ENCODE measurements around the gene PDXP. TPM values are rescaled to one million over a fixed set of nuclear protein-coding genes. Genes with fewer than 3 reads are reported as not detected.

The PDXP gene
- total RNA-seq, 1 experiment from 2014 or later, result 24.5 TPM

DNA sequence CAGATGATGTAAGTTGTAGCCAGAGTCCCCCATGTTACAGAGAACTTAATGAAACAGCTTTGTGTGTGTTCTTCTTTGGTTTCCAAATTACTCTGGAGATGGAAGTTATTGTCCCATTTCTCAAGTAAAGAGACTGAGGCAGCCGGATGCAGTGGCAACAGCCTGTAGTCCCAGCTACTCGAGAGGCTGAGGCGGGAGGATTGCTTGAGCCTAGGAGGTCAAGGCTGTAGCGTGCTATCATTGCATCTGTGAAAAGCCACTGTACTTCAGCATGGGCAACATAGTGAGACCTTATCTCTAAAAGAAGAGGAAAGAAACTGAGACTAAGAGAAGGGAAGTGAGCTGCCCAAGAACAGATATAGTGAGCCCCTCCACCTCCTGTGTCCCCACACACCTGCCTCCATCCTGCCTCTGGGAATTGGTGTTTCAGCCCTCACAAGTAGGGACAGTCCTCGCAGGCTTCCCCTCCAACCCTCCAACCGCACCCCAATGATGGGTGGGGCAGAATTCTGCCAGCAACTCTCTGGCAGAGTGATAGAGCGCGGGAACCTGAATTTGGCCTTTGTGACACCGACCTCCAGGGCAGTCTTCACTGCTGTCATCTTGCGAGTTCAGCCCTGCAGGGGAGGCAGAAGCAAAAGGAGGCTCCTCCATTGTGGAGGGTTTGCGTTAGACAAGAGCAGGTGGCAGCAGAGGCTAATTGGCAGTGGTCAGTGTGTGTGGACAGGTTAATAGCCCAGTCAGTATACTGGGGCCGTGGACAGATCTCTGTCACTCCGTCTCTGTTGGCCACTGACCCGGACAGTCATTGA lies 1.6 kb downstream of the PDXP start:
- H3K4me1 Mint-ChIP-seq (ENCODE audit: low read depth, unreplicated experiment), result peaks cover 19% of the 10 kb centered on the region
- ChIA-PET POLR2A (interaction anchor here (2.2 kb wide), 1 partner anchor 17 kb away, joined by 7 read pairs; no protein-coding TSS in a partner anchor), CTCF (interaction anchor here (1.5 to 3.9 kb wide), 3 partner anchors 17 to 22 kb away, joined by 12 to 66 read pairs (median 15); no protein-coding TSS in a partner anchor)
- peak overlapping the region; percentile 98 for H3K4me3 ChIP-seq (ENCODE audit: low read depth, low read length)
- no peaks in the 10 kb centered on the region for H3K9me3 ChIP-seq
- no peaks in the 10 kb centered on the region; the same call in 1 of the 2 replicates for H3K36me3 ChIP-seq (ENCODE audit: control insufficient read depth, insufficient read depth, low read length)
- H3K27me3 Mint-ChIP-seq (ENCODE audit: insufficient read depth, unreplicated experiment), result no peaks in the 10 kb centered on the region
- H3K4me1 ChIP-seq, result peaks cover 18% of the 10 kb centered on the region
- peaks cover 26% of the 10 kb centered on the region for H3K36me3 Mint-ChIP-seq (ENCODE audit: insufficient read depth, unreplicated experiment)
- intact Hi-C loops (cut with micrococcal nuclease; ENCODE audit: unreplicated experiment), result loop anchor here (2.0 to 5.0 kb wide), 2 partner anchors 17 to 132 kb away; no protein-coding TSS in a partner anchor
- peak overlapping the region; percentile 89 for H3K4me3 Mint-ChIP-seq (ENCODE audit: unreplicated experiment)
- DNase-seq, result no peak
- no peaks in the 10 kb centered on the region for H3K9me3 Mint-ChIP-seq (ENCODE audit: unreplicated experiment)
- H3K27ac Mint-ChIP-seq (ENCODE audit: unreplicated experiment), result peak overlapping the region; percentile 29
- TF ChIP-seq, protein P1, sequence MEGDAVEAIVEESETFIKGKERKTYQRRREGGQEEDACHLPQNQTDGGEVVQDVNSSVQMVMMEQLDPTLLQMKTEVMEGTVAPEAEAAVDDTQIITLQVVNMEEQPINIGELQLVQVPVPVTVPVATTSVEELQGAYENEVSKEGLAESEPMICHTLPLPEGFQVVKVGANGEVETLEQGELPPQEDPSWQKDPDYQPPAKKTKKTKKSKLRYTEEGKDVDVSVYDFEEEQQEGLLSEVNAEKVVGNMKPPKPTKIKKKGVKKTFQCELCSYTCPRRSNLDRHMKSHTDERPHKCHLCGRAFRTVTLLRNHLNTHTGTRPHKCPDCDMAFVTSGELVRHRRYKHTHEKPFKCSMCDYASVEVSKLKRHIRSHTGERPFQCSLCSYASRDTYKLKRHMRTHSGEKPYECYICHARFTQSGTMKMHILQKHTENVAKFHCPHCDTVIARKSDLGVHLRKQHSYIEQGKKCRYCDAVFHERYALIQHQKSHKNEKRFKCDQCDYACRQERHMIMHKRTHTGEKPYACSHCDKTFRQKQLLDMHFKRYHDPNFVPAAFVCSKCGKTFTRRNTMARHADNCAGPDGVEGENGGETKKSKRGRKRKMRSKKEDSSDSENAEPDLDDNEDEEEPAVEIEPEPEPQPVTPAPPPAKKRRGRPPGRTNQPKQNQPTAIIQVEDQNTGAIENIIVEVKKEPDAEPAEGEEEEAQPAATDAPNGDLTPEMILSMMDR (IDR thresholded peaks at IDR 0.05; ENCODE audit: insufficient read depth in 1 of 2, low read depth in 1 of 2, low read length in 1 of 2, severe bottlenecking in 1 of 2, unreplicated experiment in 1 of 2), result no peak
- BruUV-seq (replicated peaks), result TSS peak; percentile 44
- H3K27me3 ChIP-seq (replicated peaks; ENCODE audit: control insufficient read depth, insufficient read depth, low read length), result no peaks in the 10 kb centered on the region

DNA sequence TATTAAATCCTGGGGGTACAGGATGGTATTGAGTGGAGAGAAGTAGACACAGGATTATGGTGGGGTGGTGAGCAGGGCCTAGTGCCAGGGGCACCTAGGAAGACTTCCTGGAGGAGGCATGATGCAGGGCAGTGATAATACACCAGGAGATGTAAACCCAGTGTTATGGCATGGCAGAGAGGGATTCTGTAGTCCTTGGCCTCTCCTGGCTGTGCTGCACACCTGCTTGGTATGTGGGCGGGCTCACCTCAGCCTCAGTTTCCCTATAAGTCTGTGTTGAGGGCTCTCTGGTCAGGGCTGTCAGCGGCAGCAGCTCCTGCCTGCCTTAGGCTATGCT lies 2.2 kb downstream of the PDXP start:
- Histone ChIP-seq H3K4me3 (ENCODE audit: low read depth, low read length) (no peak overlapping the region), H3K36me3 (ENCODE audit: control insufficient read depth, insufficient read depth, low read length) (no peaks in the 10 kb centered on the region; the same call in 1 of the 2 replicates), H3K9me3 (no peaks in the 10 kb centered on the region), H3K27me3 (replicated peaks; ENCODE audit: control insufficient read depth, insufficient read depth, low read length) (no peaks in the 10 kb centered on the region), H3K4me1 (peaks cover 18% of the 10 kb centered on the region)
- H3K4me1 Mint-ChIP-seq (ENCODE audit: low read depth, unreplicated experiment), result peaks cover 19% of the 10 kb centered on the region
- H3K36me3 Mint-ChIP-seq (ENCODE audit: insufficient read depth, unreplicated experiment), result peaks cover 26% of the 10 kb centered on the region
- no peaks in the 10 kb centered on the region for H3K9me3 Mint-ChIP-seq (ENCODE audit: unreplicated experiment)
- no peak overlapping the region for H3K27ac Mint-ChIP-seq (ENCODE audit: unreplicated experiment)
- ChIA-PET POLR2A (no interaction called here), CTCF (interaction anchor here (0.9 to 3.9 kb wide), 3 partner anchors 17 to 131 kb away, joined by 3 to 66 read pairs (median 12); no protein-coding TSS in a partner anchor)
- intact Hi-C loops (cut with micrococcal nuclease; ENCODE audit: unreplicated experiment), result no loop called here
- TF ChIP-seq, protein P1 (IDR thresholded peaks at IDR 0.05; ENCODE audit: insufficient read depth in 1 of 2, low read depth in 1 of 2, low read length in 1 of 2, severe bottlenecking in 1 of 2, unreplicated experiment in 1 of 2), result no peak
- no TSS peak for BruUV-seq (replicated peaks)
- DNase-seq, result no peak
- H3K4me3 Mint-ChIP-seq (ENCODE audit: unreplicated experiment), result peak overlapping the region; percentile 89
- no peaks in the 10 kb centered on the region for H3K27me3 Mint-ChIP-seq (ENCODE audit: insufficient read depth, unreplicated experiment)

DNA sequence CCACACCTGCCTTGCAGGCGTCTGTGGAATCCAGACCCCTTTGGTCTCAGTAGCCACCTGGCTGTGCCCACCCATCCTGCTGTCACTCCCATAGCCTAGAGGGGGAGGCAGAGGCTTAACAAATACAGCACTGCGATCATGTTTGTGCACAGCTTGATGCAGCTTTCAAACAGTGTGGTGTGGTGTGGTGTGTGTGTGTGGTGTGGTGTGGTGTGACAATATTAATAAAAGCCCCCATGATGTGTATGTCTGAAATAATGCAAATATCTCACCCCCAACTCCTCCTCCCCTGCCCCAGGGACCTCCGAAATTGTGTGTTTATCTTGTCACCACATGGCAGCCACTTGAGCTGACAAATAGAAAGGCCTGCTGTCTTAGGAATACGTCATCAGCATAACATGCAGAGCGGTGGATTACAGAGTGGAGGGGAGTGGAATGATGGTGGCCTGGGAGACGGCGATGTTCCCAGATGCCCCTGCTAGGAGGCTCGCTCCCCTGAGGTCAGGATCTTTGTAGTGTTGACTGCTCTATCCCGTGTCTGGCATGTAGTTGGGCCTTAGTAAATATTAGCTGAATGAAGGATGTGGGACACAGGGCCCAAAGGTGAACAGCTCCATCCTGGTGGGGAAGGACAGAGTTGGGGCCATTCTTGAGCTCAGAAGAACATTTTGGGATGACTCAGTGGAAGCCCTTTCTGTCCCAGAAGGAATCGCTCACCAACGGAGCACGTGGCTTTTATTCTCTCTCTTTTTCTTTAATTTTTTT lies 2.8 kb downstream of the PDXP start:
- TF ChIP-seq, protein P1 (IDR thresholded peaks at IDR 0.05; ENCODE audit: insufficient read depth in 1 of 2, low read depth in 1 of 2, low read length in 1 of 2, severe bottlenecking in 1 of 2, unreplicated experiment in 1 of 2), result peak in 1 of 2 experiments; percentile 39
- Mint-ChIP-seq H3K4me1 (ENCODE audit: low read depth, unreplicated experiment) (peaks cover 19% of the 10 kb centered on the region), H3K36me3 (ENCODE audit: insufficient read depth, unreplicated experiment) (peaks cover 32% of the 10 kb centered on the region), H3K4me3 (ENCODE audit: unreplicated experiment) (no peak overlapping the region), H3K27ac (ENCODE audit: unreplicated experiment) (no peak overlapping the region), H3K9me3 (ENCODE audit: unreplicated experiment) (no peaks in the 10 kb centered on the region), H3K27me3 (ENCODE audit: insufficient read depth, unreplicated experiment) (no peaks in the 10 kb centered on the region)
- no peaks in the 10 kb centered on the region for H3K27me3 ChIP-seq (replicated peaks; ENCODE audit: control insufficient read depth, insufficient read depth, low read length)
- CTCF ChIA-PET, result interaction anchor here (0.5 to 1.5 kb wide), 8 partner anchors 10 to 1549 kb away, joined by 3 to 12 read pairs (median 6); no protein-coding TSS in a partner anchor
- no peaks in the 10 kb centered on the region; the same call in 1 of the 2 replicates for H3K36me3 ChIP-seq (ENCODE audit: control insufficient read depth, insufficient read depth, low read length)
- POLR2A ChIA-PET, result interaction anchor here (0.7 kb wide), 1 partner anchor 67 kb away, joined by 9 read pairs; no protein-coding TSS in a partner anchor
- no TSS peak for BruUV-seq (replicated peaks)
- peaks cover 18% of the 10 kb centered on the region for H3K4me1 ChIP-seq
- no peaks in the 10 kb centered on the region for H3K9me3 ChIP-seq
- H3K4me3 ChIP-seq (ENCODE audit: low read depth, low read length), result no peak overlapping the region; the same call in 1 of the 2 replicates
- no peak for DNase-seq
- intact Hi-C loops (cut with micrococcal nuclease; ENCODE audit: unreplicated experiment), result no loop called here
